ENCODE results near the gene MUC15. TPM values are rescaled to one million over a fixed set of nuclear protein-coding genes. Genes with fewer than 3 reads are reported as not detected.

MUC15 gene
- total RNA-seq, 1 donor from 2014 or later: not detected

- no peak for DNase-seq (ENCODE audit: low spot score)
Measured at GRCh38 chr11:26575946-26576345, 3.9 kb upstream of the MUC15 start.

GRCh38 chr11:26573896-26574295 is 1.8 kb upstream of the MUC15 start:
- no peak for DNase-seq (ENCODE audit: low spot score)

DNA sequence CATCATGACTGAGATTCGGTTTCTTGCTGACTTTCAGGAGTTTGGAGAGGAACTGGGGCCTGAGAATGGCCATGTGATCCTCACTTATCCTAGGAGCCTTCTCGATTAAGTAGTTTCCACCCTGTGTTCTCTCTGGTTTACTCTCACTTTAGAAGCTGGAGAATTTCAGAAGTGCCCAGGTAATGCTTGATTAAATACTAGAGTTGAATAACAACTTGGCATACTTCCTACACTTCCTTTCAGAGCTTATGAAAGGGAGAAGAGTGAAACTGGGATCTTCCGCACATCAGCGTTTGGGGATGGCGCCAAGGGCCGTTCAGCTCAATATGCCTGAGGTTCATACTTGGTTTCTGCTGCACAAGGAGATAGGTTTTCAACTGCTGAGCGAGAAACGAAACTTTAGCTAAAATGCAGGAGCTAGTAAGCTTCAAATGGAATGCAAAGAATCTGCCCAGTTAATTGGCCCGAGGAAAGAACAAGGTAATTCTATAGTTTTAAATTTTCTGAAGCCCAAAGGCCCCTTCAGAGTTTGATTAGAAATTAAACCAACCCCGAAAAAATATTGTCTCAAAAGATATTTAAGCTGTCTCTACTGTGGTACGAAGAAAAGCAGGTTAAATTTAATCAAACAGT is 823 bp upstream of the MUC15 start:
- no peak for DNase-seq (ENCODE audit: low spot score)

- DNase-seq (ENCODE audit: low spot score): no peak
Measured at GRCh38 chr11:26569646-26570045, 2.4 kb downstream of the MUC15 start.

DNA sequence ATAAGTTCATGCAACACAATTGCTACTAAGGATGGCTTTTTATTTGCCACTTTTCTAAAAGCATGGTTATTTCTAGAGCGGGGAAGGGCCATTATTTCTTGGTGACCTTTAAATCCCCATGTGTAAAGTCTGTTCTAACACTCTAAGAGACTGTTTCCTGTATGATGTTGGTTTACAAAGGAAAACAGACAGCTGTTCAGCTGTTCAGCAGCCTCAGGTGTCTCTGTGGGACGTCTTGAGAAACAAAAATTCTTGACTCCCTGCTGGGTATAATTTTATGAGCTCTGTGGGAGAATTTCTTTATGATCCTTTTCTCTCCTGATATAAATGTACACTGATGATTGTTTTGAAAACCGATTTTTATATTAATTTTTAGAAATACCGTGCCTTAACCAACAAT is 13.9 kb downstream of the MUC15 start:
- no peak for DNase-seq (ENCODE audit: low spot score)

DNA sequence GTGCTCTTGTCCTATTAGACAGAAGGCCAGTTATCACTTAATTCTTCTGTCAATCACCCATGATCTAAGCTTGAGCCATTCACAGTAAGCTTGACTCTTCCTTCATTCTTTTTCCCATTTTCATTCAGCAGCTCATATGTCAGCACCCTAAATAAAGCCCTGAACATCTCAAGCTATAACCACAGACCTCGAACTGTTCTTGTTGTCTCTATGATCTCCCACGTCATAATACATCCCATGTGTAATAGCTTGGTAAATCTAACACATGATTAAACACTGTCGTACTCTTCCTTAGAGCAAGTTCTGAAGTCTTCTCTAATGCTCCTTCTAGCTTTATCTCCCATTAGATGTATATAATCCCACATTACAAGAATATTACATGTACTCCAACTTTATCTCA is 14.4 kb downstream of the MUC15 start:
- DNase-seq (ENCODE audit: low spot score): no peak

DNA sequence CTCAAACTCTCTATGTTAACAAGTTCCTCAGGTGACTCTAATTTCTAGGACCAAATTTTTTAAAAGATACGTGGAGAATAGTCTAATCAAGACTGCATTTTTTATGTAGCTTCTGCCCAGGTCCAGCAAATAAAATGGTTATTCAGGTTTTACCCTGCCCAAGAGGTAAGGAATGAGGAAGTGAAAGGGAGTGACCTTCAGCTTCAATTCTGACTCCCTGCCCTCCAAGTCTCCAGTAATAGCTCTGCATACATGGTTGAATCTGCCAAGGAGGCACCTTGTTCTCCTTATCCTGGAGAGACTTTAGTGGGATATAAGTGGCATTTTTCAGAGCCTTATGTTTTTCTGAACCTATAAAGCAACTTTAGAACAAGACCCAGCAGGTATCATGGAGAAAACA is 15.5 kb downstream of the MUC15 start:
- no peak for DNase-seq (ENCODE audit: low spot score)

DNA sequence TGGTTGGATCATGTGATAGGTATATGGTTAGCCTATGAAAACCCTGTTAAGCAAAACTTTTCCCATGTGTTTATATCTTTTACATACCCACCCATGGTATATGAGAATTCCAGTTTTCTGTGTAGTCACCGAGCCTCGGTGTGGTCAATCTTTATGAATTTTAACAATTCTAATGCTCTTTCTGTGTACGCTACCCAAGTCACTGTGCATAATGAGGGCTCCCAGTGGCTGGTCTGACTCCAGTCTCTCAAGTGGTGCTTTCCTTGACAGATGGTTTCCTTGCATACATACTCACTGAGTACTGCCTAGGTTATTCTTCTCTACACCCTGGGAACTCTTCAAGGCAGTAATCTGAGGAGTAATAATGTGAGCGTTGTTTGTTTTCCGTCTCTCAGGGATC is 17.6 kb downstream of the MUC15 start:
- DNase-seq (ENCODE audit: low spot score): no peak

GRCh38 chr11:26553182-26553581 is 18.9 kb downstream of the MUC15 start:
- no peak for DNase-seq (ENCODE audit: low spot score)

GRCh38 chr11:26551186-26551801 is 20.8 kb downstream of the MUC15 start:
- DNase-seq (ENCODE audit: low spot score): no peak

DNA sequence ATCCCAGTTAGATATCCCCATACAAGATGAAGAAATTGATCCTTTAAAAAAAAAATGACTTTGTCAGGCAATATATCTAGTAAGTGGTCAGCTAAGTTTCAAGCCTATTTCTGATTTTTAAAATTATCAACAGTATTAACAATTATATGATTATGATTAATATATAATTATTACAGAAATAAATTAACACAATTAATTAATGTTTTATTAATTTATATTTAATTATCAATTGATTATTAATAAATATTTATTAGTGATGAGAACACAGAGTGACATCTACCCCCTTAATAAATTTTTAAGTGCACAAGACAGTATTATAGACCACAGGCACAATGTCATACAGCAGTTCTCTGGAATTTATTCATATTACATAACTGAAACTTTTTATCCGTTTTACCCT is 22.0 kb downstream of the MUC15 start:
- no peak for DNase-seq (ENCODE audit: low spot score)

DNA sequence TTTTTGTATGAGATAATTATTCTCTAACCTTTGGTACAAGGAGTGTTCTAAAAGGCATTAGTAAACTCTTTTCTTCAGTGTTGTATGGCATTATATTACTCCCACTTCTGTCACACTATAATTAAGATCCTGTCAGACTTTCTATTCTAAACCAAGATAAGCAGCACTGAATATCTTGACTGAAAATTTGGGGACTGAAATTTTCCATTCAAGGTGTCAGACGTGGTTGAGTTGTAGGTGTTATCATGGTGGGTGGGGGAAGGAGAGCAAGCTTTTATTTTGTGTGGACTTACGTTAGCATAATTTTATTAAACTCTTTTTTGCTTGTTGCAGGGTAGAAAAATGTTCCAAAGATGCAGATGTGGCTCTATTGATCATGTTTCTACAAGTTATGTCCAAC is 22.9 kb downstream of the MUC15 start:
- no peak for DNase-seq (ENCODE audit: low spot score)

- DNase-seq (ENCODE audit: low spot score): no peak
Measured at GRCh38 chr11:26541870-26542269, 30.2 kb downstream of the MUC15 start.

- no peak for DNase-seq (ENCODE audit: low spot score)
Measured at GRCh38 chr11:26539517-26539916, 32.5 kb downstream of the MUC15 start.

- DNase-seq (ENCODE audit: low spot score): no peak
Measured at GRCh38 chr11:26537341-26537740, 34.7 kb downstream of the MUC15 start.

DNA sequence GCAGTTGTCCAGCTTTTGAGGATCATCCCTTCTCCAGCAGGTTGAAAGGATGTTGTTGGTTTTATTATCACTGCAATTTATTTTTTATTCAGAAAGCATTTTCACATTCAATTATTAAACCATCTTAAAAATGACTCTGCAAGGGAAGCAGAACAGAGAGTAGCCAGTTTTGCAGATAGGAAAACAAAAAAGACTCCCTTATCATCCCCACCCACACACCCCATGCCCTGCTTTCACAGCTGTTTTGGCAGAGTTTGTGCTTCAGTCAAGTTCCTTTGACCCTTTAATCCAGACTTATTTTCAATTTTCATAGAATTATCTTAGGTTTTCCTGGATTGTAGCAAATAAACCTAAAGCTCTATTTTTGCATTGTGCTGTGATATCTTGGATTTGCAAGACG is 44.4 kb downstream of the MUC15 start:
- DNase-seq (ENCODE audit: low spot score): no peak

DNA sequence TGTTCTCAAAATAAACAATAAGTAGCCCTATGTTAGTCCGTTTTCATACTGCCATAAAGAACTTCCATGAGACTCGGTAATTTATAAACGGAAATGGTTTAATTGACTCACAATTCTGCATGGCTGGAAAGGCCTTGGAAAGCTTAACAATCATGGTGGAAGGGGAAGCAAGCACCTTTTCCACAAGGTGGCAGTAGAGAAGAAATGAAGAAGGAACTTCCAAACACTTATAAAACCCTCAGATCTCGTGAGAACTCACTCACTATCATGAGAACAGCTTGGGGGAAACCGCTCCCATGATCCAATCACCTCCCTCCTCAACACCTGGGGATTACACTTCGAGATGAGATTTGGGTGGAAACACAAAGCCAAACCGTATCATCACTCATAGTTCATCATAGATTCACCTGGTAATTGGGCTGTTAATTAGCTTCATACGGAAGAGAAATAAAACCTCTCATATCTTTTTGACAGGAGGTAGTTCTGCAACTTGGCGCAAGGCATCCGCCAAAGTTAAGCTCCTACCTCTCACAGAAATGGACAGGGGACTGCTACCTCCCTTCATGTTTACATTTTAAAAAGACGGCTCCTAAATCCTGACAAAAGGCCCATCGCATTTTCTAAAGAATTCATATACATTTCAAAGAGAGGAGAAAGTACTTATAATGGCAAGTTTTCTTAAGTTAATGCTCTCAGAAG is 49.0 kb downstream of the MUC15 start:
- DNase-seq (ENCODE audit: low spot score): no peak

DNA sequence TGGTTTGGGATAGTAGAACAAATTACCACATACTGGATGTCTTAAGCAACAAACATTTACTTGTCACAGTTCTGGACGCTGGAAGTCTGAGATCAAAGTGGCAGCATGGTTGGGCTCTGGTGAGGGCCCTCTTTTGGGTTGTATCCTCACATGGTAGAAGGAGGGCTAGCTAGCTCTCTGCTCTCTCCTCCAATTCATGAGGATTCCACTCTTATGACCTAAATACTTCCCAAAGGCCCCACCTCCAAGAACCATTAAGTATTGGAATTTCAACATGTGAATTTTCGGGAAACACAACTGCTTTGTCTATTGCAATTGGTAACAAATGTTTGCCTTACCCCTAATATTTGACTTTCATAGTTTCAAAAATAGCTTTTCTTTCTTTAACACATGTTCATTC is 52.6 kb downstream of the MUC15 start:
- DNase-seq (ENCODE audit: low spot score): no peak

GRCh38 chr11:26512196-26512595 is 59.9 kb downstream of the MUC15 start:
- no peak for DNase-seq (ENCODE audit: low spot score)

- no peak for DNase-seq (ENCODE audit: low spot score)
Measured at GRCh38 chr11:26510756-26511155, 61.3 kb downstream of the MUC15 start.

- DNase-seq (ENCODE audit: low spot score): no peak
Measured at GRCh38 chr11:26510164-26510563, 61.9 kb downstream of the MUC15 start.
